K562 (cell line): ENCODE measurements around the gene EEF1AKMT4. TPM values are rescaled to one million over a fixed set of nuclear protein-coding genes. Genes with fewer than 3 reads are reported as not detected.

Experiments used
- BCL6 ChIP-seq: fragments of 250-450 bp; sonication (Bioruptor Pico); IDR thresholded peaks from 2 replicates; pipeline ENCODE4 v1.4.0; 2020
- CAMTA2 ChIP-seq: fragments of 250-450 bp; sonication (Bioruptor Pico); conservative IDR thresholded peaks from 2 replicates; pipeline ENCODE4 v1.5.1; 2022
- CTCF ChIP-seq, 3 experiments: IDR thresholded peaks in 2 of 3; conservative IDR thresholded peaks in 1 of 3; 2 replicates each; pipeline ENCODE4 v1.5.1; 2011 to 2012; ENCODE audit warnings: low read length in 3 of 3, mild to moderate bottlenecking in 3 of 3, control low read depth in 2 of 3, improper control_type of control experiment in 1 of 3, inconsistent platforms in 1 of 3, low read depth in 1 of 3, mixed read lengths in 1 of 3, moderate library complexity in 1 of 3; ENCODE audit not compliant: insufficient read depth in 2 of 3
- ETS1 ChIP-seq: conservative IDR thresholded peaks from 2 replicates; pipeline ENCODE4 v1.6.1; 2011; ENCODE audit warnings: low read depth, mild to moderate bottlenecking, low read length; ENCODE audit not compliant: control insufficient read depth
- NRF1 ChIP-seq, 2 experiments: fragments of 450-650 bp; IDR thresholded peaks in 1 of 2; conservative IDR thresholded peaks in 1 of 2; 2 replicates each; pipeline ENCODE4 v1.6.1; 2014; ENCODE audit warnings: mild to moderate bottlenecking in 2 of 2
- PYGO2 ChIP-seq: fragments of 450-650 bp; IDR thresholded peaks from 2 replicates; pipeline ENCODE4 v1.6.1; 2016; ENCODE audit warnings: mild to moderate bottlenecking, missing genetic modification characterization, moderate library complexity, missing compliant biosample characterization
- RB1 ChIP-seq: fragments of 450-650 bp; IDR thresholded peaks from 2 replicates; pipeline ENCODE4 v1.6.1; 2017; ENCODE audit warnings: low read depth, mild to moderate bottlenecking
- REST ChIP-seq, 2 experiments: fragments of 450-650 bp; formaldehyde crosslinking in 1 of 2; IDR thresholded peaks; 2 replicates each; pipeline versions ENCODE4 v1.4.0 to v1.6.1; 2014 to 2020; ENCODE audit warnings: mild to moderate bottlenecking in 2 of 2, borderline replicate concordance in 1 of 2, low read depth in 1 of 2
- ZNF263 ChIP-seq: sonication (generic); formaldehyde crosslinking; IDR thresholded peaks from 2 replicates; pipeline ENCODE4 v1.8.0; 2022; ENCODE audit warnings: mild to moderate bottlenecking, missing genetic modification reagents, borderline replicate concordance
- ZNF518B ChIP-seq: fragments of 250-450 bp; sonication (Bioruptor Pico); IDR thresholded peaks from 2 replicates; pipeline ENCODE4 v1.5.0; 2021; ENCODE audit warnings: mild to moderate bottlenecking, moderate library complexity
- ZNF696 ChIP-seq: fragments of 250-450 bp; sonication (Bioruptor Pico); conservative IDR thresholded peaks from 2 replicates; pipeline ENCODE4 v1.4.0; 2020; ENCODE audit warnings: mild to moderate bottlenecking, moderate library complexity
- polyA plus RNA-seq, 8 experiments: library from polyadenylated mRNA; depleted of rRNA in 4 of 8; stranded (reverse) in 5 of 8; unstranded in 3 of 8; fragments of >200 nt; fragmentation: Nextera tagmentation in 2 of 8; fragmentation: Illumina TruSeq in 1 of 8; extraction: Ambion mirVana in 2 of 8; extraction: Trizol in 1 of 8; gene quantifications; 2 replicates each; pipeline versions ENCODE4 v1.2.1 to v1.2.3, GENCODE V29; 2011 to 2014; ENCODE audit warnings: inconsistent platforms in 1 of 8, missing spikeins in 1 of 8
- total RNA-seq, 7 experiments: library from RNA; depleted of rRNA in 6 of 7; stranded (reverse); fragments of >200 nt in 6 of 7; fragmentation: Illumina TruSeq in 2 of 7; extraction: Trizol in 2 of 7; gene quantifications; 2 replicates each; pipeline versions ENCODE4 v1.2.1 to v1.2.3, GENCODE V29; 2011 to 2021; ENCODE audit warnings: low replicate concordance in 1 of 7

Gene EEF1AKMT4
- total and polyA plus RNA-seq, 9 of the 15 experiments (the other 6 are each of a cell fraction or from before 2014, with no cell fraction given), result 10.3 to 49.4 (median 18.9) TPM

GRCh38 chr3:184250167-184250828, 826 bp downstream of the EEF1AKMT4 start (continued):
- no peak for TF ChIP-seq PYGO2 (tag)
- no peak for TF ChIP-seq ZNF518B (CRISPR knock-in tag)
- no peak for TF ChIP-seq ZNF696 (CRISPR knock-in tag)
- TF ChIP-seq RB1, result peak; percentile 58; the same call in 1 of the 2 replicates
- TF ChIP-seq NRF1 (conservative IDR thresholded peaks at IDR 0.05 in 1 of 2, IDR thresholded peaks at IDR 0.05 in 1 of 2), result no peak
- TF ChIP-seq CAMTA2 (CRISPR knock-in tag), result no peak
- no peak for TF ChIP-seq BCL6 (CRISPR knock-in tag)
- TF ChIP-seq ETS1, result no peak
- peak; percentile 54 for TF ChIP-seq REST (IDR thresholded peaks at IDR 0.05; ENCODE audit: borderline replicate concordance)
- no peak for TF ChIP-seq REST (CRISPR knock-in tag; IDR thresholded peaks at IDR 0.05; ENCODE audit: low read depth)
- peak; percentile 93 to 97 (median 97) for TF ChIP-seq CTCF (IDR thresholded peaks at IDR 0.05 in 2 of 3, conservative IDR thresholded peaks at IDR 0.05 in 1 of 3; ENCODE audit: insufficient read depth in 2 of 3, low read depth in 1 of 3, low read length in 3 of 3)
- no peak for TF ChIP-seq ZNF263 (CRISPR knock-in tag)
